GM23338 (cell line): ENCODE measurements around the gene HIVEP3. TPM values are rescaled to one million over a fixed set of nuclear protein-coding genes. Genes with fewer than 3 reads are reported as not detected.

ENCODE experiments used
- ATAC-seq: fragments of 200-7000 bp; cut with Tn5 transposase; 3 replicates; pipeline ENCODE4 v1.9.1; 2020
- DNase-seq: peaks from one replicate; pipeline ENCODE4 v3.0.0-alpha.2; 2015; ENCODE audit warnings: low spot score
- H2AFZ ChIP-seq: fragments of 200-600 bp; sonication (generic); 2 replicates; pipeline ENCODE4 v1.8.0; 2016; ENCODE audit warnings: antibody characterized with exemption, mild to moderate bottlenecking, moderate library complexity
- H3F3A ChIP-seq: fragments of 200-600 bp; sonication (generic); replicated peaks from 2 replicates; pipeline ENCODE4 v1.8.0; 2017; ENCODE audit warnings: antibody characterized with exemption, mixed run types, low read depth
- H3K27ac ChIP-seq: fragments of 200-600 bp; sonication (generic); 2 replicates; pipeline ENCODE4 v1.6.1; 2016; ENCODE audit warnings: low read depth
- H3K27me3 ChIP-seq: fragments of 200-600 bp; sonication (generic); 2 replicates; pipeline ENCODE4 v1.8.0; 2016; ENCODE audit warnings: mild to moderate bottlenecking, mixed run types, moderate library complexity; ENCODE audit not compliant: insufficient read depth
- H3K36me3 ChIP-seq: fragments of 200-600 bp; sonication (generic); 2 replicates; pipeline ENCODE4 v1.8.0; 2016; ENCODE audit warnings: mild to moderate bottlenecking; ENCODE audit not compliant: insufficient read depth
- H3K4me1 ChIP-seq: fragments of 200-600 bp; sonication (generic); 2 replicates; pipeline ENCODE4 v1.8.0; 2016; ENCODE audit warnings: mild to moderate bottlenecking, moderate library complexity; ENCODE audit not compliant: insufficient read depth
- H3K4me2 ChIP-seq: fragments of 200-600 bp; sonication (generic); 2 replicates; pipeline ENCODE4 v1.7.1; 2017; ENCODE audit warnings: mixed run types
- H3K4me3 ChIP-seq: fragments of 200-600 bp; sonication (generic); 2 replicates; pipeline ENCODE4 v1.6.1; 2016; ENCODE audit warnings: mixed run types
- H3K79me2 ChIP-seq: fragments of 200-600 bp; sonication (generic); replicated peaks from 2 replicates; pipeline ENCODE4 v1.8.0; 2017; ENCODE audit warnings: mild to moderate bottlenecking; ENCODE audit not compliant: insufficient read depth
- H3K9me2 ChIP-seq: fragments of 200-600 bp; sonication (generic); 2 replicates; pipeline ENCODE4 v1.8.0; 2017; ENCODE audit not compliant: insufficient read depth
- H4K20me1 ChIP-seq: fragments of 200-600 bp; sonication (generic); replicated peaks from 2 replicates; pipeline ENCODE4 v1.8.0; 2017; ENCODE audit warnings: mild to moderate bottlenecking; ENCODE audit not compliant: insufficient read depth
- H3K27ac Mint-ChIP-seq: 2 replicates; pipeline ENCODE4 v1.8.0; 2020; ENCODE audit warnings: inconsistent platforms, mild to moderate bottlenecking, moderate library complexity, mixed read lengths
- H3K27me3 Mint-ChIP-seq: 3 replicates; pipeline ENCODE4 v1.8.0; 2022; ENCODE audit warnings: low read depth, mild to moderate bottlenecking, moderate library complexity, mixed read lengths, inconsistent platforms; ENCODE audit not compliant: insufficient read depth, poor library complexity
- H3K36me3 Mint-ChIP-seq: 3 replicates; pipeline ENCODE4 v1.8.0; 2021; ENCODE audit warnings: low read depth, mild to moderate bottlenecking, inconsistent platforms, moderate library complexity, mixed read lengths
- H3K4me1 Mint-ChIP-seq: 3 replicates; pipeline ENCODE4 v1.8.0; 2020; ENCODE audit warnings: mild to moderate bottlenecking, inconsistent platforms, mixed read lengths
- H3K4me3 Mint-ChIP-seq: 3 replicates; pipeline ENCODE4 v1.8.0; 2021; ENCODE audit warnings: moderate library complexity, mild to moderate bottlenecking, inconsistent platforms, mixed read lengths
- H3K9me3 Mint-ChIP-seq: 3 replicates; pipeline ENCODE4 v1.8.0; 2020; ENCODE audit warnings: moderate library complexity, mild to moderate bottlenecking, inconsistent platforms, mixed read lengths
- CREB1 ChIP-seq: fragments of 250-450 bp; sonication (Bioruptor Pico); IDR thresholded peaks from 2 replicates; pipeline ENCODE4 v1.5.0; 2020; ENCODE audit warnings: low read depth, mild to moderate bottlenecking, moderate library complexity
- EZH2 ChIP-seq: fragments of 200-600 bp; sonication (generic); IDR thresholded peaks from one replicate; pipeline ENCODE4 v1.8.0; 2017; ENCODE audit warnings: antibody characterized with exemption, mild to moderate bottlenecking, low read depth; ENCODE audit not compliant: unreplicated experiment
- JUNB ChIP-seq: IDR thresholded peaks from one replicate; pipeline ENCODE4 v1.6.1; 2016; ENCODE audit warnings: antibody characterized with exemption; ENCODE audit not compliant: unreplicated experiment
- ZNF114 ChIP-seq: fragments of 250-450 bp; sonication (Bioruptor Pico); IDR thresholded peaks from 2 replicates; pipeline ENCODE4 v1.5.0; 2020; ENCODE audit warnings: mild to moderate bottlenecking, moderate library complexity
- polyA plus RNA-seq: library from polyadenylated mRNA; unstranded; fragments of >200 nt; fragmentation: Nextera tagmentation; extraction: Ambion mirVana; gene quantifications from 2 replicates; pipeline ENCODE4 v1.2.1, GENCODE V29; 2016
- total RNA-seq: library from RNA; depleted of rRNA; stranded (reverse); fragments of >200 nt; shearing (Covaris generic); gene quantifications from 2 replicates; pipeline ENCODE4 v1.2.3, GENCODE V29; 2014
- TF ChIP-seq, protein P1 (sequence below), 2 experiments: fragments of 200-600 bp in 1 of 2; sonication (generic) in 1 of 2; conservative IDR thresholded peaks; 2 replicates each; pipeline versions ENCODE4 v1.5.1 to v1.6.1; 2016 to 2017; ENCODE audit warnings: antibody characterized with exemption in 2 of 2, low read depth in 2 of 2, mild to moderate bottlenecking in 2 of 2, moderate library complexity in 1 of 2
- TF ChIP-seq, protein P2 (sequence below): fragments of 250-450 bp; sonication (Bioruptor Pico); IDR thresholded peaks from 2 replicates; pipeline ENCODE4 v1.5.0; 2020; ENCODE audit warnings: mild to moderate bottlenecking, moderate library complexity

Gene HIVEP3
- total and polyA plus RNA-seq, 2 experiments from 2014 or later: 0.14 to 0.24 TPM

DNA sequence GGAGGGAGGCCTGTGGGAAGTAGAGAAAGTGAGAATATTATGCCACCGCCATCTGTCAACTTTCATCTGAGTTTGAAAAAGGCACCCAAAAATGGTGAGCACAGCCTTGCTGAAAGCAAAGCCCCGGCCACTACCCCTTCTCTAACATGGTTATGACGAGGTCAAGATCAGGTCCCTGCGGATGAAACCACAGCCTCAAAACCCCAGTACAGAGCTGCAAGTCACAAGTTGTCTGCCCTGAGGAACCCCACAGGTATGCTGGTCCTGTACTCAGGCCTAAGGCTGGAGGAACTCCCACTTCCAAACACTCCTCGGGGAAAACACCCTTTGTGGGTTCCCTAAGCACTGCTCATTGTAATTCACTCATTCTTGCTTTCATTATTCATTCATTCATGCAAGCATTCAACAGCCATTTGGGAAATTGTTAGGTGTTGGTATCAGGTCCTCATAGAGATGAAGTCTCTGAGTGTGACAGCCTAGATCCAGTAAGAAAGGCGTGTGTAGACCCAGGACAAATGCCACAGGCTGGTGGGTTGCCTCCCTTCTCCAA lies 217.7 kb downstream of the HIVEP3 start:
- H3K36me3 ChIP-seq: no peaks in the 10 kb centered on the region
- Mint-ChIP-seq H3K4me1 (no peaks in the 10 kb centered on the region), H3K27ac (no peak overlapping the region), H3K9me3 (no peaks in the 10 kb centered on the region), H3K4me3 (no peak overlapping the region), H3K27me3 (peaks cover 3% of the 10 kb centered on the region), H3K36me3 (no peaks in the 10 kb centered on the region)
- no peak overlapping the region for H3K27ac ChIP-seq
- DNase-seq (no peak), ATAC-seq (no peak)
- H3K4me3 ChIP-seq: no peak overlapping the region
- no peaks in the 10 kb centered on the region for H4K20me1 ChIP-seq
- H3K79me2 ChIP-seq: no peaks in the 10 kb centered on the region
- no peaks in the 10 kb centered on the region for H3K9me2 ChIP-seq
- H3F3A ChIP-seq: no peaks in the 10 kb centered on the region
- H2AFZ ChIP-seq: no peak overlapping the region
- H3K27me3 ChIP-seq: no peaks in the 10 kb centered on the region
- H3K4me2 ChIP-seq: no peak overlapping the region
- TF ChIP-seq ZNF114 (CRISPR knock-in tag) (no peak), CREB1 (no peak), EZH2 (no peak), JUNB (no peak)
- TF ChIP-seq, protein P1, sequence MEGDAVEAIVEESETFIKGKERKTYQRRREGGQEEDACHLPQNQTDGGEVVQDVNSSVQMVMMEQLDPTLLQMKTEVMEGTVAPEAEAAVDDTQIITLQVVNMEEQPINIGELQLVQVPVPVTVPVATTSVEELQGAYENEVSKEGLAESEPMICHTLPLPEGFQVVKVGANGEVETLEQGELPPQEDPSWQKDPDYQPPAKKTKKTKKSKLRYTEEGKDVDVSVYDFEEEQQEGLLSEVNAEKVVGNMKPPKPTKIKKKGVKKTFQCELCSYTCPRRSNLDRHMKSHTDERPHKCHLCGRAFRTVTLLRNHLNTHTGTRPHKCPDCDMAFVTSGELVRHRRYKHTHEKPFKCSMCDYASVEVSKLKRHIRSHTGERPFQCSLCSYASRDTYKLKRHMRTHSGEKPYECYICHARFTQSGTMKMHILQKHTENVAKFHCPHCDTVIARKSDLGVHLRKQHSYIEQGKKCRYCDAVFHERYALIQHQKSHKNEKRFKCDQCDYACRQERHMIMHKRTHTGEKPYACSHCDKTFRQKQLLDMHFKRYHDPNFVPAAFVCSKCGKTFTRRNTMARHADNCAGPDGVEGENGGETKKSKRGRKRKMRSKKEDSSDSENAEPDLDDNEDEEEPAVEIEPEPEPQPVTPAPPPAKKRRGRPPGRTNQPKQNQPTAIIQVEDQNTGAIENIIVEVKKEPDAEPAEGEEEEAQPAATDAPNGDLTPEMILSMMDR (conservative IDR thresholded peaks at IDR 0.05; ENCODE audit: low read depth in 2 of 2): no peak
- TF ChIP-seq, protein P2, sequence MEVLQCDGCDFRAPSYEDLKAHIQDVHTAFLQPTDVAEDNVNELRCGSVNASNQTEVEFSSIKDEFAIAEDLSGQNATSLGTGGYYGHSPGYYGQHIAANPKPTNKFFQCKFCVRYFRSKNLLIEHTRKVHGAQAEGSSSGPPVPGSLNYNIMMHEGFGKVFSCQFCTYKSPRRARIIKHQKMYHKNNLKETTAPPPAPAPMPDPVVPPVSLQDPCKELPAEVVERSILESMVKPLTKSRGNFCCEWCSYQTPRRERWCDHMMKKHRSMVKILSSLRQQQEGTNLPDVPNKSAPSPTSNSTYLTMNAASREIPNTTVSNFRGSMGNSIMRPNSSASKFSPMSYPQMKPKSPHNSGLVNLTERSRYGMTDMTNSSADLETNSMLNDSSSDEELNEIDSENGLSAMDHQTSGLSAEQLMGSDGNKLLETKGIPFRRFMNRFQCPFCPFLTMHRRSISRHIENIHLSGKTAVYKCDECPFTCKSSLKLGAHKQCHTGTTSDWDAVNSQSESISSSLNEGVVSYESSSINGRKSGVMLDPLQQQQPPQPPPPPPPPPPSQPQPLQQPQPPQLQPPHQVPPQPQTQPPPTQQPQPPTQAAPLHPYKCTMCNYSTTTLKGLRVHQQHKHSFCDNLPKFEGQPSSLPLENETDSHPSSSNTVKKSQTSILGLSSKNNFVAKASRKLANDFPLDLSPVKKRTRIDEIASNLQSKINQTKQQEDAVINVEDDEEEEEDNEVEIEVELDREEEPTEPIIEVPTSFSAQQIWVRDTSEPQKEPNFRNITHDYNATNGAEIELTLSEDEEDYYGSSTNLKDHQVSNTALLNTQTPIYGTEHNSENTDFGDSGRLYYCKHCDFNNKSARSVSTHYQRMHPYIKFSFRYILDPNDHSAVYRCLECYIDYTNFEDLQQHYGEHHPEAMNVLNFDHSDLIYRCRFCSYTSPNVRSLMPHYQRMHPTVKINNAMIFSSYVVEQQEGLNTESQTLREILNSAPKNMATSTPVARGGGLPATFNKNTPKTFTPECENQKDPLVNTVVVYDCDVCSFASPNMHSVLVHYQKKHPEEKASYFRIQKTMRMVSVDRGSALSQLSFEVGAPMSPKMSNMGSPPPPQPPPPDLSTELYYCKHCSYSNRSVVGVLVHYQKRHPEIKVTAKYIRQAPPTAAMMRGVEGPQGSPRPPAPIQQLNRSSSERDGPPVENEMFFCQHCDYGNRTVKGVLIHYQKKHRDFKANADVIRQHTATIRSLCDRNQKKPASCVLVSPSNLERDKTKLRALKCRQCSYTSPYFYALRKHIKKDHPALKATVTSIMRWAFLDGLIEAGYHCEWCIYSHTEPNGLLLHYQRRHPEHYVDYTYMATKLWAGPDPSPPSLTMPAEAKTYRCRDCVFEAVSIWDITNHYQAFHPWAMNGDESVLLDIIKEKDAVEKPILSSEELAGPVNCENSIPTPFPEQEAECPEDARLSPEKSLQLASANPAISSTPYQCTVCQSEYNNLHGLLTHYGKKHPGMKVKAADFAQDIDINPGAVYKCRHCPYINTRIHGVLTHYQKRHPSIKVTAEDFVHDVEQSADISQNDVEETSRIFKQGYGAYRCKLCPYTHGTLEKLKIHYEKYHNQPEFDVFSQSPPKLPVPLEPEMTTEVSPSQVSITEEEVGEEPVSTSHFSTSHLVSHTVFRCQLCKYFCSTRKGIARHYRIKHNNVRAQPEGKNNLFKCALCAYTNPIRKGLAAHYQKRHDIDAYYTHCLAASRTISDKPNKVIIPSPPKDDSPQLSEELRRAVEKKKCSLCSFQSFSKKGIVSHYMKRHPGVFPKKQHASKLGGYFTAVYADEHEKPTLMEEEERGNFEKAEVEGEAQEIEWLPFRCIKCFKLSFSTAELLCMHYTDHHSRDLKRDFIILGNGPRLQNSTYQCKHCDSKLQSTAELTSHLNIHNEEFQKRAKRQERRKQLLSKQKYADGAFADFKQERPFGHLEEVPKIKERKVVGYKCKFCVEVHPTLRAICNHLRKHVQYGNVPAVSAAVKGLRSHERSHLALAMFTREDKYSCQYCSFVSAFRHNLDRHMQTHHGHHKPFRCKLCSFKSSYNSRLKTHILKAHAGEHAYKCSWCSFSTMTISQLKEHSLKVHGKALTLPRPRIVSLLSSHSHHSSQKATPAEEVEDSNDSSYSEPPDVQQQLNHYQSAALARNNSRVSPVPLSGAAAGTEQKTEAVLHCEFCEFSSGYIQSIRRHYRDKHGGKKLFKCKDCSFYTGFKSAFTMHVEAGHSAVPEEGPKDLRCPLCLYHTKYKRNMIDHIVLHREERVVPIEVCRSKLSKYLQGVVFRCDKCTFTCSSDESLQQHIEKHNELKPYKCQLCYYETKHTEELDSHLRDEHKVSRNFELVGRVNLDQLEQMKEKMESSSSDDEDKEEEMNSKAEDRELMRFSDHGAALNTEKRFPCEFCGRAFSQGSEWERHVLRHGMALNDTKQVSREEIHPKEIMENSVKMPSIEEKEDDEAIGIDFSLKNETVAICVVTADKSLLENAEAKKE (CRISPR knock-in tag): no peak
- no peaks in the 10 kb centered on the region for H3K4me1 ChIP-seq
